GM18511 (cell line): Measurements from ENCODE around the gene ZNF341.

Source experiments
- ATAC-seq: cut with Tn5 transposase; IDR thresholded peaks from one replicate; pipeline ENCODE4 v1.9.1; 2021; ENCODE audit warnings: mild to moderate bottlenecking, moderate library complexity; ENCODE audit not compliant: unreplicated experiment

ZNF341 gene

DNA sequence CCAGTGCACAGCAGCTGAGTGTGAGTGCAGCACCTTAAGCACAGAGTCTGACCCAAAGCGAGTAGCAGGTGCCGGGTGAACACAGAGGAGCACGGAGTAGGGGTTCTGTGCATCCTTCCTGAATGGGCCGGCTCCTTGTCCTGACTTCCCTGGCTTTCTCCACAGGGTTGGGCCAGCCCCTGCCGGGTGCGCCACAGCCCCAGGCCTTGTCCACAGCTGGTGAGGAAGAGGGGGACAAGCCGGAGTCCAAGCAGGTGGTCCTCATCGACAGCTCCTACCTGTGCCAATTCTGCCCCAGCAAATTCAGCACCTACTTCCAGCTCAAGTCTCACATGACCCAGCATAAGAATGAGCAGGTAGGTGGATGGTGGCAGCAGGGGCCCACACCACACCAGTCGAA, 34.9 kb downstream of the ZNF341 start:
- no peak for ATAC-seq

DNA sequence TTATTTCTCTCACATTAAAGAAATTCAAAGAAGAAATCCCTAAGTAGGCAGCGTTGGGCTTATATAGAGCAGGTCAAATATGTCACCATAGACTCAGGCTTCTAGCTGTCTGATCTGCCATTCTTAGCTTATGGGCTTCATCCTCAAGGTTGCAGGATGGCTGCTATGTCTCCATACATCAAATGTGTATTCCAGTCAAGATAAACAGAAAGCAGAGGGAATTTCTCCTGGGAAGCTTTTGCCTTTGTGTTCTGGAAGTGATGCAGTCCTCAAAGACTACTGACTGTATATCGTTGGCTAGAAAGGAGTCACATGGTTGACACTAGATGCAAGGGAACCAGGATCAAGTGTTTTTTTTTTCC, 36.0 kb downstream of the ZNF341 start:
- no peak for ATAC-seq

DNA sequence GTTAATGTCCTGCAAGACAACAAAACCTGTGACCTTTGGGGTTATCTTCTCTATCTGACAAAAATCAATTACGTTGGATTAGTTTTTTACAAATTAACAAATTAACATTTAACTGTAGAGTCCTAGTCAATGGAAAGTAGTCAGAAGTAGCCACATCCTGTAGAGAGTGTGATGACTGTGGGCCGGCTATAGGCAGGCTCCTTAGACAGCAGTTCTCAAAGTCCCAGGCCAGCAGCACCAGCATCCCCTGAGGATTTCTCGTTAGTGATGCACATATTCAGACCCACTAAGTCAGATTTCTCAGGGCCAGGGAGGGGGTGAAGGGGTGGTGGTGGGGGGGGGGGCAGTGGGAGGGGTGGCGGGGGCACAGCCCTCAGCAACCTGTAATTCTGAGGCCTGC, 37.2 kb downstream of the ZNF341 start:
- ATAC-seq: no peak

DNA sequence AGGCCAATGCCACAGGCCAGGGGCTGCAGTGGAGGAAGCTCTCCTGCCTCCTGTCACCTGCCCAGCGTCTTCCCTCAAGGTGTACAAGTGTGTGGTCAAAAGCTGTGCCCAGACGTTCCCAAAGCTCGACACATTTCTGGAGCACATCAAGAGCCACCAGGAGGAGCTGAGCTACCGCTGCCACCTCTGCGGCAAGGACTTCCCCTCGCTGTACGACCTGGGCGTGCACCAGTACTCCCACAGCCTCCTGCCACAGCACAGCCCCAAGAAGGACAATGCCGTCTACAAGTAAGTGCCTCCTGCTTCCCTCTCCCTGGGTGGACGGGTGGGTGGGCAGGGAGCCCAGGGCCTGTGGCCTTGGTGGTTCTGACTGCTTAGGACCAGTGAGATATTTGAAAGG, 38.2 kb downstream of the ZNF341 start:
- ATAC-seq: no peak

DNA sequence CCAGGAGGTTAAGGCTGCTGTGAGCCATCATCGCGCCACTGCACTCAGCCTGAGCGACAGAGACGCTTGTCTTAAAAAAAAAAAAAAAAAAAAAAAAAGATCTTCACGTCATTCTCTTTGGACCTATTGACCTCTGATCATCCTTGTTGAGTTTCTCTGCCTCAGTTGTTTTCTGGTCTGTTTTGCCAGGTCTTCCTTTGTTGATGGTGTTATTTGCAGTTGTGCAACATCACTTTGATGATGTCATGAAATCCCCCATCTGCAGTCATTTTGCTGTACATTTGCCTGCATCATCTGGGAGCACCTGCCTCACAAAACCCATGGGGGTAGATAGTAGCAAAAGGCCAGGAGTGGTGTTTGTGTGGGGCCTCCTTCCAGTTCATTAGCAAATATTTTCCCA, 40.1 kb downstream of the ZNF341 start:
- ATAC-seq: no peak

DNA sequence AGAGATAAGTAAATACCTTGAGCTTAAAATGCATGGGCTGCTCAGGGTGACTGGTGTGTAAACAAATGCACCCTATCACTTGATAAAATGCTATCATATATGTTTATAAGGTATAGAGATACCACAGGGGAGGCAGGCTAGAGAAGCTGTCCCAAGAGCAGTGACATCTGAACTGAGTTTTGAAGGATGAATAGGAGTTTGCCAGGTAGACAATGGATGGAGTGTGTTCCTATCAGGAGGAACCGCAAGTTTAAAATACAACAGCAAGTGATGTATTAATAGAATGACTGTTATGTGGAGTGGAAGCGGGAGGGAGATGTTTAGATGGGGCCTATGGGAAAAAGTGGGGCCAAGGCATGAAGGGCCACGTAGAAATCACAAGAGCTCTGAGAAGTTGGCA, 40.6 kb downstream of the ZNF341 start:
- ATAC-seq: no peak

DNA sequence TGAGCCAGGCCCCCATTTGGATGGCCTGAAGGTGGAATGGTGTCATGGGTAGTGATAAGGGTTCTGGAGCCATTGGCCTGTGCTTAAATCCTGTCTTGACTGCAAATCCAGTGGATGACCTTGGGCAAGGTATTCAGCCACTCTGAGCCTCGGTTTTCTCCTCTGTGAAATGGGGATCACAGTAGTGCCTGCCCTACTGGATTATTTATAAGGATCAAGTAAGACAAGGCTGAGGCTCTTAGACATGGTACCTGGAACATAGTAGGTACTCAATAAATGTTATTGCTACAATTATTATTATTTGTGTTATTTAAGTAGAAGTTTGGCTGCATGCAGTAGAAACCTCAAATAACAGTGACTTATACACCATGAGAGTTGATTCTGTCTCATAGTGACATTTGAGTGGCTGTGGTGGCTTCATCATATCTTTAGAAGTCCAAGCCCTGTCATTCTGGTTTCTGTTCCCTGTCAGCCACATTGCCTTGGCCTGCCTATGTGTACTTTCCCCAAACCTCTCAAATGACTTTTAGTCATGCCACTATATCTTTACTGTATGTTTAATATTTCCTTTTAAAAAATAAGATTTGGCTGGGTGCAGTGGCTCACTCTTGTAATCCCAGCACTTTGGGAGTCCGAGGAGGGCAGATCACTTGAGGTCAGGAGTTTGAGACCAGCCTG, 41.8 kb downstream of the ZNF341 start:
- ATAC-seq: peak; percentile 63

DNA sequence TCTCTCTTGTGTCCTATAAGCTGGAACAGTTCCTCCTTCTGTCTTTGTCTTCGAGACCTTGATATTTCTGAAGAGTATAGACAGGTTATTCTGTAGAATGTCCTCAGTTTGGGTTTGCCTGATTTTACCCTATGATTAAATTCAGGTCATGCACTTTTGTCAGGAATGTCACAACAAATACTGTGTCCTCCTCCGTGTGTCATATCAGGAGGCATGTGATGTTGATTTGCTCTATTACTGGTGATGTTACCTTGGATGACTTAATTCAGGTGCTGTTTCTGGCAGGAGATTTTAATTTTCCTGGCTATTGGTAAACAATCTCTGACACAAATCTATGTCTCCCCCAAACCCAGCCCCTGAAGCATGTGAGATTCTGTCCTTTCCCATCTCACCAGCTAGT, 46.0 kb downstream of the ZNF341 start:
- no peak for ATAC-seq

DNA sequence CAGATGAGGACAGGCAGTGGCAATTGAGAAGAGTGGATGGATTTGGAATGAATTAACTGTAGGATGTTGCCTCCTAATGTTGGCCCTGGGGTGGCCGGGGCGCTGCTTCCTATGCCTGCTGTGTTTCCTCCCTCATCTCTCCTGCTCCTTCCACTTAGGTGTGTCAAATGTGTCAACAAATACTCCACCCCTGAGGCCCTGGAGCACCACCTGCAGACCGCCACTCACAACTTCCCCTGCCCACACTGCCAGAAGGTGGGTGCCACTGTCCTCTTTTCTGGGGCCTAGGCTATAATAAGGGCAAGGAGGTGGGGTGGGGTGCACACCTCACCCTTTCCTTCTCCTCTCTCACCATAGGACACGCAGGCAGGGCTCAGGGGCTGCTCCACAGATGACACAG, 49.3 kb downstream of the ZNF341 start:
- no peak for ATAC-seq

DNA sequence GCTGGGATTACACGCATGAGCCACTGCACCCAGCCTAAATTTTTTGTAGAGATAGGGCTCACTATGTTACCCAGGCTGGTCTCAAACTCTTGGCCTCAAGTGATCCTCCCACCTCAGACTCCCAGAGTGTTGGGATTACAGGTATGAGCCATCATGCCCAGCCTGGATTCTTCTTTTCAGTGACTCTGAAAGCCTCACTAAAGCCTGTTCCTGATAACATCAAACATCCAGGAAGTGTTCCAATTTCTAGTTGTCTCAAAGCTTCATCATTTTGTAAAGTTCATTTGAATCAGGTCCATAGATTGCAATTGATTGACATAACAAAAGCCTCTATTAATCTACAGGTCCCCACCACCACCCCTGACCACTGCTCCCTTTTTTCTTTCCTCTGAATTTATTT, 50.1 kb downstream of the ZNF341 start:
- no peak for ATAC-seq

DNA sequence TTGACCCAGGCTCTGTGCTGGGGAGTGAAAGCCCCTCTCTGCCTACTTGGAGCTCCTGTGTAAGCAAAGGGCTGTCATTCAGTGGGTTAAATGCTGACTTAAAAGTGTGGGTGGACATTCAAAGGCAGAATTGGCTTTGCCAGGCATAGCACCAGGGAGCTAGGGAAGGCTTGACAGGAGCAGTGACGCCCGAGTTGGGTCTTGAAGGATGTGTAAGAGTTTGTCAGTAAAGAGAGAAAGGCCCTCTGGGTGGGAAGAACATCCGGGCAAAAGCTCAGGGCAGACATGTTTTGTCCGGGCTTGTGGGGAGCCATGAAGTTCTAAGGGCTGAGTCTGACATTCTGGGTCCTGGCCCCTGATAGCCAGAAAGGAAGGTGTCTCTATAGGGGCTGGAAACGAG, 51.5 kb downstream of the ZNF341 start:
- no peak for ATAC-seq

DNA sequence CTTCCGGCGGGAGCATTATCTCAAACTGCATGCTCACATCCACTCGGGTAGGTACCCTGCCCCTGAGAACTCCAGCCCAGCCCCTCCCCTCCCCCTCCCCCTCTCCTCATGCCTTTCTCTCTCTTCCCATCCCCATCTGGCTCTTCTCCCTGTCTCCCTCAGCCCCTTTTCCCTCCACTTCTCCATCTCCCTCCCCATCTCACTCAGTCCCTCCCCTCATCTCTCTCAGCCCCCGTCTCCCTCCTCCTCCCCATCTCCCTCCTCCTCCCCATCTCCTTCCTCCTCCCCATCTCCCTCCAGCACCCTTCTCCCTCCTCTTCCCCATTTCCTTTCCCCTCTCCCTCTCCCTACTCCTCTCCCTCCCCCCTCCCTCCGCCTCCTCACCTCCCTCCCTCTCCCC, 52.0 kb downstream of the ZNF341 start:
- ATAC-seq: no peak

DNA sequence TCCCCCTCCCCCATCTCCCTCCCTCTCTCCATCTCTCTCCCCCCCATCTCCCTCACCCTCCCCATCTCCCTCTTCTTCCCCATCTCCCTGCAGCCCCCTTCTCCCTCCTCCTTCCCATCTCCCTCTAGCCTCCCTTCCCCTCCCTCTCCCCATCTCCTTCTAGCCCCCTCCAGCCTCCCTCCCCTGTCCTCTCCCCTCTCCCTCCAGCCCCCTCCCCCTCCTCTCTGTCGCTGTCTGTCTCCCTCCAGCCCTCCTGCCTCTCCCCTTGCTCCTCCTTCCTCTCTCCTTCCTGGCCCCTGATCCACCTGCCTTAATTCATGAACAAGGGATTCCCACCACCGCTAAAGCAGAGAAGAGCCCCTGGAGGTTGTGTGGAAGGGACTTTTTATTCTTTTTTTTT, 52.4 kb downstream of the ZNF341 start:
- no peak for ATAC-seq

DNA sequence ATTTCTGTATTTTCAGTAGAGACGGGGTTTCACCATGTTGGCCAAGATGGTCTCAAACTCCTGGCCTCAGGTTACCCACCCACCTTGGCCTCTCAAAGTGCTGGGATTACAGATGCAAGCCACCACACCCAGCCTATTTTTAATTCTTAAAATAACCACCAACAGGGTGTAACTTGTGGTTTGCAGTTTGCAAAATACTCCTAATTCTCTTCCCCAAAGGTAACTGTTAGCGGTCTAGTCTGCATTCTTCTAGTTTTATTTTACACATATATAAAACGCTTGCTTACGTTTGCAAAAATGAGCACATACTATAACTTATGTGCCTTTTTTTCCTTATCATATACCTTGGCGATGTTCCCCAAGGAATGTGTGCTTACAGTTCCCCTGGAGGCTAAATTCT, 53.7 kb downstream of the ZNF341 start:
- no peak for ATAC-seq

DNA sequence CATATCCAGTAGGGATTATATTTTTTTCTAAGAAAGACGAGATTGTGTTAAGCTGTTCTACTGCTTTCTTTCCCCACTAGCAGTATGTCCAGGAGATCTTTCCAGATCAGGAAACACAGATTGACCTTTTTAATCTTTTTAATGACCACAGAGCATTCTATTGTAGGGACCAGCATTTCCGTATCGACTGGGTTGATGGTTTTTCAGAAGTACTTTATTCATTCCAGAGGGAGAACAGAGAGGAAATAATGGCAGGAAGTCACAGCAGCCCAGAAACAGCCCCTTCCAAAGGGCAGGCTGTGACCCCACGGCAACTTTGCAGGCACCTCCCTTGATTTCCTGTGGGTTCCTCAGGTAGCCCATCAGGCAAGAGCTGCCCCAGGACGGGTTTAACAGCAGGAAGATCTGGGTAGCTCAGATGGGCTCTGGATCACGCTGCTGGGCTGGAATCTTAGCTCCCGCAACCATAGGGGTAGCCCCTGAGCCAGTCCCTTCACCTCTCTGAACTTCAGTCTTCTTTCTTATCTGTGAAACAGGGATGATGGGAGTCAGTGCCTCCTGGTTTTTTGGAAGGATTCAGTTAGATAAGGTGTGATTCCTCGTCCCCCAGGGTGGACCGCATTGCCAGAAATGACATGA, 55.6 kb downstream of the ZNF341 start:
- no peak for ATAC-seq

DNA sequence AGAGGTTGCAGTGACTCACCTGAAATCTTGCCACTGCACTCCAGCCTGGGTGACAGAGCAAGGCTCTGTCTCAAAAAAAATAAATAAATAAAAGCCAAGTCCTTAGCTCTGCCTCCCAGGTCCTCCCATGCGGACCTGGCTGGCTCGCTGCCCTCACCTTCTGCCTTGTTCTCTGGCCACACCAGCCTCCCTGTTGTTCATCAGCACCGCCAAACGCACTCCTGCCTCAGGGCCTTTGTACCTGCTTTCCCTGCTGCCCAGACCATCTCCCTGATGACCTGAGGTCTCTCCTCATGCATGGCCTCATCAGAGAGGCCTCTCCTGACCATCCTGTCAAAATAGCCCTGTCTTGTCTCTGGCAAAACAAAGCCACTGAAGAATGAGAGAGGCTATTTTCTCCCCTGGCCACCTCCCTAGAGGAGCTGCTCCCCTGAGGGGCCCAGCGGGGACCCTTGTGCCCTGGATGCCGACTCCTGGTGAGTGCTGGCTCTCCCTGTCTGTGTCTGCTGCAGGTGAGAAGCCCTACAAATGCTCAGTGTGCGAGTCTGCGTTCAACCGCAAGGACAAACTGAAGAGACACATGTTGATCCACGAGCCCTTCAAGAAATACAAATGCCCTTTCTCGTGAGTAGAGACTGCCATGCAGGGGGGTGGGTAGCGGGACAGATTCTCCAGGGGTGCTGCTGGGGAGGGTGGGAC, 56.7 kb downstream of the ZNF341 start:
- ATAC-seq: no peak

DNA sequence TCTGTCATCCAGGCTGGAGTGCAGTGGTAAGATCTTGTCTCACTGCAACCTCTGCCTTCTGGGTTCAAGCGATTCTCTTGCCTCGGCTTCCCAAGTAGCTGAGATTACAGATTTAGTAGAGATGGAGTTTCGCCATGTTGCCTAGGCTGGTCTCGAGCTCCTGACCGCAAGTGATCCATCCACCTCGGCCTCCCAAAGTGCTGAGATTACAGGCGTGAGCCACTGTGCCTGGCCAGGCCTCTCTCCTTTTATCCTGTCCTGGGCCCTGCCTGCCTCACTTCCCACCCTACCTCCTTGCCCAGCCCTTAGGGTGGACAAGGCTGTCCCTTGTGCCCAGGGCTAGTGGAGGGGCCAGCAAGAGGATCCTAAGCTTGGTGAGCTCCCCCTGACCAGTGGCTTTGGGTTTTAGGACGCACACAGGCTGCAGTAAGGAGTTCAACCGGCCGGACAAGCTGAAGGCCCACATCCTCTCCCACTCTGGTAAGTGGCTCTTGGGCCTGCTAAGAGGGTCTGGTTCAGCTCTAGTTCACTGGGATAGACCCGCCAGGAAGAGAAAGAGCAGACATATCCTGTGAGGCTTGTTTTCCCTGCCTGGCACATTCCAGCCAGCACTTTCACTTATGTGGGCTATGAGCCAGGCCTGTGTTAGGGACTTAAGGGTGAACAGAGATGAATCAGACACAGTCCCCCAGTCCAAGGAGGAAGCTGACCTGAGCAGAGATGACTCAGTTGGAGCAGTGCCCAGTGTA, 57.5 kb downstream of the ZNF341 start:
- ATAC-seq: no peak

DNA sequence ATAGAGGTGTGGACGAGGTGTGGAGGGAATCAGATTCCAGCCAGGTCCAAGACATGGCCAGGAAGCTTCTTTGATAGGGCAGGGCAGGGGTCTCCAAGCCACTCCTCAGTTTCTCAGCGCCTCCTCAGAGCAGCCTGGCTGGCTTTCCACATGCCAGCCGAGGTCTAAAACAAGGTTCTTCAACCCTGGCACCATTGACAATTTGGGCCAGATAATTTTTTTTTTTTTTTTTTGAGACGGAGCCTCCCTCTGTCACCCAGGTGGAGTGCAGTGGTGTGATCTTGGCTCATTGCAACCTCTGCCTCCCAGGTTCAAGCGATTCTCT, 58.0 kb downstream of the ZNF341 start:
- ATAC-seq: no peak

DNA sequence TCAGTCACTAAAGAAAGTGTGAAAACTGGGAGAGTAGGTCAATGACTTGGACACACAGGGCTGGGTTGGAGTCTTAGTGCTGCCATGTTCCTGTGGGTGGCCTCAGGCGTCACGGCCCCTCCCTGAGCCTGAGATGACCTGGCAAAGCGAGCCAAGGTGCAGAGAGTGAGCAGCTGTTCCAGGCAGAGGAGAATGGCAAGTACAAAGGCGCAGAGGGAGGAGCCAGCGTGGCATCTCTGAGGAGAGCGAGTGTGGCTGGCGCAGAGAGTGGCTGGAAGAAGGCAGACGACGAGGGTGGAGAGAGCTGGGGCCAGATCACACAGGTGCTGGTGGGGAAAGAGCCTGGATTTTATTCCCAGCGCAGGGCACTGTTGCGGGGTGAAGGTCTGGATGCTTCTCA, 58.8 kb downstream of the ZNF341 start:
- no peak for ATAC-seq

DNA sequence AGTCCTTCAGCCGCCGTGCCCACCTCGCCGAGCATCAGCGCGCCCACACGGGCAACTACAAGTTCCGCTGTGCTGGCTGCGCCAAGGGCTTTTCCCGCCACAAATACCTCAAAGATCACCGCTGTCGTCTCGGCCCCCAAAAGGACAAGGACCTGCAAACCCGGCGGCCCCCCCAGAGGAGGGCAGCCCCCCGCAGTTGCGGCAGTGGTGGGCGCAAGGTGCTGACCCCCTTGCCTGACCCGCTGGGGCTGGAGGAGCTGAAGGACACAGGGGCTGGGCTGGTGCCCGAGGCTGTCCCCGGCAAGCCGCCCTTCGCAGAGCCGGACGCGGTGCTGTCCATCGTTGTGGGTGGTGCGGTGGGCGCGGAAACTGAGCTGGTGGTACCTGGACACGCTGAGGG, 59.2 kb downstream of the ZNF341 start:
- no peak for ATAC-seq

DNA sequence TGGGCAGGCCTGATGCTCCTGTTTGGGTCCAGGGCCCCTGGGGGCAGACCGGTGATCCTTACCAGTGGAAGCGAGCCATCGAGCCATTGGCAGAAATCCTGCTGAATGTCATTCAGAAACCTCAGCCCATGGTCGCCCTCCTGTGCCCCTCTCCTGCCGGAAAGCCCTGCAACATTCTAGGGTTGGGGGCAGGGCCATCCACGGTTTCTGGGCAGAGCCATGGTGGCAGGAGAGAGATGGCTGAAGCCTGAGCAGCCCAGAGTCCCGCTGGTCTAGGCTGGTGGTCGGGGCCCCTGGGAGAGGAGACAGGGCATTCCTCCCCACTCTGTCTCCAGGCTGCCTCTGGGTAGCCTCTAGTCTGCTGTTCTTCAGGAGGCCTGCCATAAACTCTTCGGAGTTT, 59.7 kb downstream of the ZNF341 start:
- ATAC-seq: no peak
